SKM-1 treated with dmso at 0.1 percent for 144 hours (cell line): ENCODE measurements around the gene HPSE2.
"Not testable (repeated sequence)": the region's sequence is repeated elsewhere in the genome, so short reads cannot be mapped to it uniquely, and the experiment has no call there.

Source experiments
- DNase-seq: peaks from one replicate; lab custom pipeline; 2025; ENCODE audit not compliant: unreplicated experiment; lab: John Stamatoyannopoulos, UW

HPSE2 gene

GRCh38 chr10:98924526-98924925 lies 311.1 kb downstream of the HPSE2 start:
- no peak for DNase-seq

- DNase-seq = no peak
Measured at GRCh38 chr10:98921316-98921715, 314.3 kb downstream of the HPSE2 start.

DNA sequence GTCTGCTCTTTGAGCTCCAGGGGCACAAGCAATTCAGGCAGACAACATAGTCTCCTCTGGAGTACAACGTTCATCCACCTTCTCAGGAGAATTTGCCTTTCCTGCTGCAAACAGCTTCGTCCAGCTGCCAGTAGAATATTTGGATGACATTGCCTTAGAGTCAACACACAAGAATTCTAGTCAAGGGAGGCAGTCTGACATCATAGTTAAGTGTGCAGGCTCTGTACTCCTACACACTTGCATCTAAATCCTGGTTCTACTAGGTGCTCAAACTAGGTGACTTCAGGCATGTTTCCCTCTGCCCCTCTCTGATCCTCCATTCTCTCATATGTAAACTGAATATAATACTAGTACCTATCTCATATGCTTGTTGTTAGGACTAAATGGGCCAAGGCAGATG lies 314.8 kb downstream of the HPSE2 start:
- DNase-seq = no peak

GRCh38 chr10:98920360-98920759 lies 315.3 kb downstream of the HPSE2 start:
- no peak for DNase-seq

- DNase-seq = no peak
Measured at GRCh38 chr10:98919899-98920298, 315.8 kb downstream of the HPSE2 start.

DNA sequence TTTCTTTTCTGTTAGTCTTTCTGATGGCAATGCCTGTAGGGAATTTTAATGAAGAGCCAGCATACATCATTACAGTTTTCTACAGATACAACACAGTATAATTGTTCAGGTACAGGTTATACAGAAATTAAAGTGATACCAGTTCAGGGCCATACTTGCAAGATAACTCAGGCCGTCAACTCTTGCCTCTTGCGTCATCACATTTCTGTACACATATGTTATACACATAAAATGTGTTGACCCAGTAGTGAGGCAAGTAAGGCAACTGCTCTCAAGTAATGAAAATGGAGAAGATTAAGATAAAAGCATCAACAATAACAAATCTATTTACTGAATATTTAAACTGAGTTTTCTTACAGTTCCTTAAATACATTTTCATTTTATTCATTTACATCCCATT lies 317.8 kb downstream of the HPSE2 start:
- DNase-seq = no peak

GRCh38 chr10:98916526-98917125 lies 319.0 kb downstream of the HPSE2 start:
- no peak for DNase-seq

DNA sequence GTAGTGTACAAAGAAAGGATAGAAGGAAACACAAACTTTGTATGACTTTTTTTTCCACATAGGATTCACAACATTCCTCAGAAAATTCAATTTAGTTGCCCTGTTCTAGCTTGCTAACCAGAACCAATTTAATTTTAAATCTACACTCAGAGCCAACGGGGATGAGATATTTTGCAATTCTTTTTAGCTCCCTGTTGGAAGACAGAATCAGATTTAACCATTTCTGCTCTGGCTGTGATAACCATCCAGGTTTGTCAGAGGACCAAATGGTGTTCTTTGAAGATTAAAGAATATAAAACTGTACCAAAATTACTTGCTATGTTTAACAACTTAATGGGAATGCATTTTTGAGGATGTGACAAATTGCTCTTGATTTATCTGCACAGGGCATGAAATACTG lies 319.7 kb downstream of the HPSE2 start:
- DNase-seq = no peak

- DNase-seq = no peak
Measured at GRCh38 chr10:98910546-98910945, 325.1 kb downstream of the HPSE2 start.

GRCh38 chr10:98910048-98910447 lies 325.6 kb downstream of the HPSE2 start:
- DNase-seq = no peak

- no peak for DNase-seq
Measured at GRCh38 chr10:98908868-98909267, 326.8 kb downstream of the HPSE2 start.

DNA sequence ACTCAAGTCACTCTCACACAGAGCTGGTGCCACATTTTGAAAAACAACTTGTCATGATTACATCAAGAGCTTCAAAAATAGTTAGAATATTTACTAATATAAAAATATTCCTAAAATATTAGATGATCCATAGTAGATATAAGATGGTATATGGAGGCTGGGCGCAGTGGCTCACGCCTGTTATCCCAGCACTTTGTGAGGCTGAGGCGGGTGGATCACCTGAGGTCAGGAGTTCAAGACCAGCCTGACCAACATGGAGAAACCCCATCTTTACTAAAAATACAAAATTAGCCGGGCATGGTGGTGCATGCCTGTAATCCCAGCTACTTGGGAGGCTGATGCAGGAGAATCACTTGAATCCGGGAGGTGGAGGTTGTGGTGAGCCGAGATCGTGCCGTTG lies 327.4 kb downstream of the HPSE2 start:
- DNase-seq = not testable (repeated sequence)

DNA sequence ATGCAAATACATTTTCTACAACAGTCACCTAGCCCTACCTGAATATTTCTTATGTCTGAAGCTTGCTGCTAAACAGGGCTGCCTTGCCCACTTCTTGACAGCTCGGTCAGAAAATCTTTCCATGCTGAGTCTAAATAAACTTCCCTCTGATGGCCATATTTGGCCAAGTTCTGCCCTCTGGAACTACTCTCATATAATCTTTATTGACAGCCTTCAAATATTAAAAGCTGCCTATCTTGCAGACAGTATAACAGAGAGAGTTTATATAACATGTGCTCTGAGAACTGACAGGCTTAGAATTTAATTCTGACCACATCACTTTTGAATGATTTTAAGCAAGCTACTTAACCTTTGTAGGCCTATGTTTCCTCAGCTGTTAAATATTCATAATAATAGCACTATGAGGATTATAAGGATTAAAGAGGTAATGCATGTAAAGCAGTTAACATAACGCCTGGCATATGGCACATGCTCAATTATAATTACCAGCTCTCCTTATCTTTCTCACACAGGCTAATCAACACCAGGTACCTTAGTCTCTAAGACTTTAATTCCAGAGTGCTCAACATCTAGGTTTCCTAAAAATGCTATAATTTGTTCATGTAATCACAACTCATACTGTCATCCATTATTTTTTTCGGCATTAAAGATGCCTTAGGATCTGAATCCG lies 334.1 kb downstream of the HPSE2 start:
- DNase-seq = no peak

DNA sequence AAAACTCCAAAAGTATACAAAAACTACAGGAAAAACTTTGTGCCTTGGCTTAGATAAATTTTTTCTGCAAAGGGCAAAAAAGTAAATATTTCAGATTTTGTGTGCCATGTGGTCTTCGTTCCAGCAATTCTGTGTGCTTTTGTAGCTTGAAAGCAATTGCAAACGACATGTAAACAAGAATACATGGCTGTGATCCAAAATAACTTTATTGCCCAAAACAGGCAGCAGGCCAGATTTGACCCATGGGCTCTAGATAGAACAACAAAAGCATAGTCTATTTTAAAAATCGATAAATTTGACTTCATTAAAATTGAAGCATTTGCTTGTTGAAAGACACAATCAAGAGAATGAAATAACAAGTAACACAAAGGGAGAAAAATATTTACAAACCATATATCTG lies 336.6 kb downstream of the HPSE2 start:
- no peak for DNase-seq

GRCh38 chr10:98892523-98892922 lies 343.1 kb downstream of the HPSE2 start:
- no peak for DNase-seq

GRCh38 chr10:98886686-98887085 lies 349.0 kb downstream of the HPSE2 start:
- DNase-seq = peak; percentile 47

DNA sequence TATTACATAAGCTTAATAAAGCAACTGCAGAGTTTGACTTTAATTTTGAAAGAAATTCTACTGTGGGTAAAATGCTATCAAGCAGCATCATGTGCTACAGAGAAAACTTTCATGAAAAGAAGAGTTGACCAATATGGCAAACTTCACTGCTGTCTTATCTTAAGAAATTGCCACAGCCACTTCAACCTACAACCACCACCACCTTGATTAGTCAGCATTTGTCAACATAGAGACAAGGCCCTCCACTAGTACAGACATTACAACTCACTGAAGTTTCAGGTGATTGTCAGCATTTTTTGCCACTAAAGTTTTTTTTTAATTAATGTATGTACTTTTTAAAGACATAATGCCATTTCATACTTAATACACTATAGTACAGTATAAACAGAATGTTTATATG lies 350.3 kb downstream of the HPSE2 start:
- DNase-seq = no peak

- no peak for DNase-seq
Measured at GRCh38 chr10:98881789-98882188, 353.9 kb downstream of the HPSE2 start.

DNA sequence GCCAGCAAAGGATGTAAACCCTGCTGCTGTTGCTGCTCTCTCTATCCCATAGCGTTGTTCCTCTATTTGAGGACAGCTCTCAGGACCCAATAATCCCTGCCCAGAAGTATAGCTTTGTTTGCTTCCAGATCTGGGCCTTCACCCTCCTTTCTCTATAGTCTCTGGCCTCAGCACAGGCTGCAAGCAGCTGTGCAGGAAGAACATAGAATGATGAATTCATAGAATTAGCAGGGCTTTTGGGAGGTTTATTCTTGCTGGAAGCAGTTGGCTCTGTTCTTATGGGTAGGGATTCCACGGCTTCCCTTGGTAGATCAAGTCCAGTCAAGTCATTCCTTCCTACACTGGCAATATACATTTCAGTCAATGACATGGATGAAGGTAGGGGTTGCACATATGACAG lies 354.7 kb downstream of the HPSE2 start:
- DNase-seq = no peak

- DNase-seq = no peak
Measured at GRCh38 chr10:98878921-98879320, 356.7 kb downstream of the HPSE2 start.

- DNase-seq = no peak
Measured at GRCh38 chr10:98878418-98878817, 357.2 kb downstream of the HPSE2 start.

- no peak for DNase-seq
Measured at GRCh38 chr10:98861962-98862361, 373.7 kb downstream of the HPSE2 start.

GRCh38 chr10:98858525-98858924 lies 377.1 kb downstream of the HPSE2 start:
- DNase-seq = no peak
